HG03097 (cell line): ENCODE results near the gene LOXHD1.

Experiments
- ATAC-seq: cut with Tn5 transposase; IDR thresholded peaks from one replicate; pipeline ENCODE4 v1.9.1; 2021; ENCODE audit not compliant: unreplicated experiment, low FRiP score

The LOXHD1 gene

GRCh38 chr18:46657115-46657955 lies at the start of gene LOXHD1:
LOXHD1 (minus strand) TSS chr18:46657220; CDS start chr18:46657033, 187 bp downstream.
- no peak for ATAC-seq

GRCh38 chr18:46705521-46705920 lies 48.5 kb upstream of the LOXHD1 start:
- ATAC-seq, result no peak

- no peak for ATAC-seq
Measured at GRCh38 chr18:46704816-46705215, 47.8 kb upstream of the LOXHD1 start.

- no peak for ATAC-seq
Measured at GRCh38 chr18:46704189-46704588, 47.2 kb upstream of the LOXHD1 start.

- no peak for ATAC-seq
Measured at GRCh38 chr18:46702471-46702870, 45.5 kb upstream of the LOXHD1 start.

- ATAC-seq, result no peak
Measured at GRCh38 chr18:46700066-46700824, 43.2 kb upstream of the LOXHD1 start.

- ATAC-seq, result no peak
Measured at GRCh38 chr18:46696702-46697101, 39.7 kb upstream of the LOXHD1 start.

- no peak for ATAC-seq
Measured at GRCh38 chr18:46696268-46696667, 39.2 kb upstream of the LOXHD1 start.

GRCh38 chr18:46693996-46694395 lies 37.0 kb upstream of the LOXHD1 start:
- no peak for ATAC-seq

- ATAC-seq, result no peak
Measured at GRCh38 chr18:46688853-46689525, 32.0 kb upstream of the LOXHD1 start.

GRCh38 chr18:46686186-46686585 lies 29.2 kb upstream of the LOXHD1 start:
- ATAC-seq, result no peak

GRCh38 chr18:46683252-46683651 lies 26.2 kb upstream of the LOXHD1 start:
- no peak for ATAC-seq

GRCh38 chr18:46680784-46681695 lies 24.0 kb upstream of the LOXHD1 start:
- ATAC-seq, result no peak

- ATAC-seq, result no peak
Measured at GRCh38 chr18:46679846-46680598, 23.0 kb upstream of the LOXHD1 start.

- no peak for ATAC-seq
Measured at GRCh38 chr18:46678785-46679399, 21.9 kb upstream of the LOXHD1 start.

GRCh38 chr18:46678041-46678440 lies 21.0 kb upstream of the LOXHD1 start:
- no peak for ATAC-seq

- ATAC-seq, result no peak
Measured at GRCh38 chr18:46677611-46678010, 20.6 kb upstream of the LOXHD1 start.

GRCh38 chr18:46676182-46676835 lies 19.3 kb upstream of the LOXHD1 start:
- no peak for ATAC-seq

GRCh38 chr18:46675112-46675511 lies 18.1 kb upstream of the LOXHD1 start:
- ATAC-seq, result no peak
